Loucy (cell line): Measurements from ENCODE around the gene LLCFC1.

Experiments used
- H2AFZ ChIP-seq: fragments of 200-600 bp; sonication (generic); 2 replicates; pipeline ENCODE4 v1.6.0; 2016; ENCODE audit warnings: antibody characterized with exemption, mild to moderate bottlenecking, low read length, moderate library complexity
- H3F3A ChIP-seq: fragments of 200-600 bp; 2 replicates; pipeline ENCODE4 v1.6.0; 2016; ENCODE audit warnings: antibody characterized with exemption, low read depth, mild to moderate bottlenecking
- H3K27me3 ChIP-seq: fragments of 200-600 bp; sonication (generic); 2 replicates; pipeline ENCODE4 v1.6.1; 2014; ENCODE audit warnings: low read length, mild to moderate bottlenecking; ENCODE audit not compliant: insufficient read depth, poor library complexity, severe bottlenecking
- H3K36me3 ChIP-seq: fragments of 200-600 bp; sonication (generic); 2 replicates; pipeline ENCODE4 v1.6.1; 2016; ENCODE audit warnings: low read length; ENCODE audit not compliant: insufficient read depth
- H3K4me1 ChIP-seq: fragments of 200-600 bp; sonication (generic); 2 replicates; pipeline ENCODE4 v1.5.1; 2014; ENCODE audit warnings: low read length, mild to moderate bottlenecking; ENCODE audit not compliant: insufficient read depth, poor library complexity, severe bottlenecking
- H3K4me2 ChIP-seq: fragments of 200-600 bp; sonication (generic); 2 replicates; pipeline ENCODE4 v1.6.0; 2014; ENCODE audit warnings: antibody characterized with exemption, low read length, low read depth, mild to moderate bottlenecking; ENCODE audit not compliant: poor library complexity, severe bottlenecking
- H3K4me3 ChIP-seq: fragments of 200-600 bp; sonication (generic); 2 replicates; pipeline ENCODE4 v1.5.1; 2014; ENCODE audit warnings: low read length, mild to moderate bottlenecking, mixed read lengths; ENCODE audit not compliant: poor library complexity, severe bottlenecking
- H3K79me2 ChIP-seq: fragments of 200-600 bp; sonication (generic); 2 replicates; pipeline ENCODE4 v1.6.1; 2014; ENCODE audit warnings: low read length; ENCODE audit not compliant: insufficient read depth
- H3K9ac ChIP-seq: fragments of 200-600 bp; sonication (generic); 2 replicates; pipeline ENCODE4 v1.6.0; 2014; ENCODE audit warnings: mild to moderate bottlenecking, low read depth, low read length, moderate library complexity; ENCODE audit not compliant: poor library complexity, severe bottlenecking
- H3K9me2 ChIP-seq: fragments of 200-600 bp; sonication (generic); replicated peaks from 2 replicates; pipeline ENCODE4 v1.6.1; 2016; ENCODE audit warnings: low read depth, low read length, mixed read lengths
- H3K9me3 ChIP-seq: fragments of 200-600 bp; sonication (generic); 2 replicates; pipeline ENCODE4 v1.6.1; 2014; ENCODE audit warnings: mild to moderate bottlenecking, antibody characterized with exemption, low read length, low read depth; ENCODE audit not compliant: insufficient read depth
- H4K20me1 ChIP-seq: fragments of 200-600 bp; sonication (generic); 2 replicates; pipeline ENCODE4 v1.6.0; 2014; ENCODE audit warnings: antibody characterized with exemption, low read length, mild to moderate bottlenecking; ENCODE audit not compliant: insufficient read depth, poor library complexity, severe bottlenecking
- EZH2phosphoT487 ChIP-seq: fragments of 200-600 bp; IDR thresholded peaks from 2 replicates; pipeline ENCODE4 v1.6.1; 2018; ENCODE audit warnings: antibody characterized with exemption, mild to moderate bottlenecking, moderate library complexity, borderline replicate concordance
- TF ChIP-seq, protein P1 (sequence below): fragments of 200-600 bp; sonication (generic); conservative IDR thresholded peaks from 2 replicates; pipeline ENCODE4 v1.5.1; 2014; ENCODE audit warnings: mild to moderate bottlenecking, antibody characterized with exemption, low read length

LLCFC1 gene

GRCh38 chr7:142963993-142964392 is 24.7 kb downstream of the LLCFC1 start:
- no peak overlapping the region for H3K9ac ChIP-seq

DNA sequence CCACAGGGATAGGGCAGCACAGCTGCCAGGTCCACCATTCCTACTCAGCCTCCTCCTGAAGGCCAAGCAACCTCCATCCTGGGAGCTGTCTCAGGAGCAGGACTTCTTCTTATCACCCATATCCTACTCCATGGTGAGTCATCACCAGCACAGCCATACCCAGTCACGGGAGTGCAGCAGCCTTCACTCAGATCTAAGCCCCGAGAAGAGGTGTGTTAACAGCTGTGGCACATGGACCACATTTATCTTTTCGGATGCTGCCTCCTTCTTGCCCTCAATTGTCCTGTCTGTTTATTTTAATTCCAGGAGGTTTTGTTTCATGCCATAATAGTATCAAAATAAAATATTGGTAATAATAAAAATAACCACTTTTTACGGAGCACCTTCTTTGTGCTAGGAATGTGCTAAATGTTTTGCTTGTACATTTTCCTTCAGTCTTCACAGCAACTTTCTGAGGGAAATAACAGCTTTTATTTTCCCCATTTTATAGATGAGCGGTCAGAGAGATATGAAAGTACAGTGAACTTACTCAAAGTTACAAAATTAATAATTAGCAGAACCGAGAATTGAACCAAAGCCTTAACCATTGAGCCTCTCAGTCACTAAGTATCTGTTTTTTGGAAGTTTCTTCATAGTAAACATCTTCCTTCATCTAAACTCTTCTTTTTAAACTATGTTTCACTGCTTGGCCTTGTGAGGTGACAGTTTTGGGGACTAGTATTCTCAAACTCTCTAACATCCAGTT is 25.4 kb downstream of the LLCFC1 start:
- no peaks in the 10 kb centered on the region for H3K36me3 ChIP-seq
- H3F3A ChIP-seq: no peaks in the 10 kb centered on the region
- H3K27me3 ChIP-seq: no peaks in the 10 kb centered on the region
- H3K4me1 ChIP-seq: no peaks in the 10 kb centered on the region
- no peak overlapping the region for H2AFZ ChIP-seq
- no peaks in the 10 kb centered on the region for H3K9me3 ChIP-seq
- H3K4me2 ChIP-seq: no peak overlapping the region
- no peaks in the 10 kb centered on the region for H3K79me2 ChIP-seq
- no peak for TF ChIP-seq EZH2phosphoT487
- TF ChIP-seq, protein P1, sequence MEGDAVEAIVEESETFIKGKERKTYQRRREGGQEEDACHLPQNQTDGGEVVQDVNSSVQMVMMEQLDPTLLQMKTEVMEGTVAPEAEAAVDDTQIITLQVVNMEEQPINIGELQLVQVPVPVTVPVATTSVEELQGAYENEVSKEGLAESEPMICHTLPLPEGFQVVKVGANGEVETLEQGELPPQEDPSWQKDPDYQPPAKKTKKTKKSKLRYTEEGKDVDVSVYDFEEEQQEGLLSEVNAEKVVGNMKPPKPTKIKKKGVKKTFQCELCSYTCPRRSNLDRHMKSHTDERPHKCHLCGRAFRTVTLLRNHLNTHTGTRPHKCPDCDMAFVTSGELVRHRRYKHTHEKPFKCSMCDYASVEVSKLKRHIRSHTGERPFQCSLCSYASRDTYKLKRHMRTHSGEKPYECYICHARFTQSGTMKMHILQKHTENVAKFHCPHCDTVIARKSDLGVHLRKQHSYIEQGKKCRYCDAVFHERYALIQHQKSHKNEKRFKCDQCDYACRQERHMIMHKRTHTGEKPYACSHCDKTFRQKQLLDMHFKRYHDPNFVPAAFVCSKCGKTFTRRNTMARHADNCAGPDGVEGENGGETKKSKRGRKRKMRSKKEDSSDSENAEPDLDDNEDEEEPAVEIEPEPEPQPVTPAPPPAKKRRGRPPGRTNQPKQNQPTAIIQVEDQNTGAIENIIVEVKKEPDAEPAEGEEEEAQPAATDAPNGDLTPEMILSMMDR: no peak
- no peak overlapping the region for H3K4me3 ChIP-seq
- no peaks in the 10 kb centered on the region for H3K9me2 ChIP-seq
- no peaks in the 10 kb centered on the region for H4K20me1 ChIP-seq
- H3K9ac ChIP-seq: no peak overlapping the region

More at GRCh38 chr7:142963993-142964392, 24.7 kb downstream of the LLCFC1 start:
- no peaks in the 10 kb centered on the region for H3K9me3 ChIP-seq
- no peaks in the 10 kb centered on the region for H4K20me1 ChIP-seq
- H2AFZ ChIP-seq: no peak overlapping the region
- no peak overlapping the region for H3K4me2 ChIP-seq
- H3F3A ChIP-seq: no peaks in the 10 kb centered on the region
- TF ChIP-seq, protein P1: no peak
- no peak for TF ChIP-seq EZH2phosphoT487
- H3K27me3 ChIP-seq: no peaks in the 10 kb centered on the region
- no peaks in the 10 kb centered on the region for H3K79me2 ChIP-seq
- no peaks in the 10 kb centered on the region for H3K4me1 ChIP-seq
- H3K9me2 ChIP-seq: no peaks in the 10 kb centered on the region
- no peak overlapping the region for H3K4me3 ChIP-seq
- no peaks in the 10 kb centered on the region for H3K36me3 ChIP-seq

- H3K9me3 ChIP-seq: no peaks in the 10 kb centered on the region
- H3K79me2 ChIP-seq: no peaks in the 10 kb centered on the region
- H3K4me1 ChIP-seq: no peaks in the 10 kb centered on the region
- TF ChIP-seq, protein P1: no peak
- TF ChIP-seq EZH2phosphoT487: no peak
- H3K27me3 ChIP-seq: no peaks in the 10 kb centered on the region
- H3K36me3 ChIP-seq: no peaks in the 10 kb centered on the region
- H3K9me2 ChIP-seq: no peaks in the 10 kb centered on the region
- H3K9ac ChIP-seq: no peak overlapping the region
- no peaks in the 10 kb centered on the region for H3F3A ChIP-seq
- no peaks in the 10 kb centered on the region for H4K20me1 ChIP-seq
- no peak overlapping the region for H2AFZ ChIP-seq
- no peak overlapping the region for H3K4me3 ChIP-seq
- H3K4me2 ChIP-seq: no peak overlapping the region
Observed at GRCh38 chr7:142968229-142968628, 28.9 kb downstream of the LLCFC1 start.
